Measurements from ENCODE around the gene ALDH3B2.
"Not testable (repeated sequence)": the region's sequence is repeated elsewhere in the genome, so short reads cannot be mapped to it uniquely, and the experiment has no call there.

ALDH3B2 gene

DNA sequence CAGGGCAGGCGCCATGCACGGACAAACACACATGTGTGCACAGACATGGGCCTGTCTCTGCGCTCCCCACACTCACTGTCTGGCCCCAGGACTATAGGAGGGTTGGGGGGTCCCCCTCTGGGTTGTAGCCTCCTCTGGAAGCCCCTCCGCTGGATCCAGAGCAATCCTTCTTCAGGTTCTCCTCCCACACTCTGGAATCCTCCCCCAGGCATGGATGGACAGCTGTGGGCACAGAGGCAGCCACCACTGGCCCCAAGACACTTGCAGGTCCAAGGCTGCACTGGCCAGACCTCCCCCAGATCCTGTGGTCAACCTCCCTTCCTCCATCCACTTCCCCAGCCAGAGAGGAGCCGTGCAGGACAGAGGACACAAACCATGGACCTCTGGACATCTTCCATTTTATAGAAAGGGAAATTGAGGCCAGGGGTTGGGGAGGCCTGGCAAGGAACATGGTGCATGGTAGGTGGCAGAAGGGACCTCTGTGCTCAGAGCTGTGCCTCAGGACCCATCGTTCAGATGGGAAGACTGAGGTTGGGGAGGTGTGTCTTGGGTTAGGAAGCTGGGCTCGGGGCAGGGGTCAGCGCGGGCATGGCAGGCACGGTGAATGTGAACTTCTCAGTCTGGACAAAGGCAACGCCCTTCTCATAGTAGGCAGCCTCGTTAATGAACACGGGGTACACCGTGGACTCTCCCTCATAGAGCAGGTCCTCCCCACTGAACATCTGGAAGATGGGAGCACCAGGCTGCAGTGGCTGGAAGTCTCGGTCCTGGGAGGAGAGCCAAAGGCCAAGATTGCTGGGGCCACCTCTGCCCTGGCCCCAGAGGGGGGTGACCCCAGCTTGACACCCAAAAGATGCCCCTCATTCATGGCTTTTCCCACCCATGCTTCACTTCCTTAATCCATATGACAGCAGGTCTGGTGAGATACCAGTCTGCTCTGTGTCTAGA, 32.0 kb downstream of the ALDH3B2 start:
- DNase-seq: no peak

GRCh38 chr11:67641338-67642172, 32.9 kb downstream of the ALDH3B2 start:
- DNase-seq: no peak

- DNase-seq: no peak
These were observed 33.6 kb downstream of the ALDH3B2 start for GRCh38 chr11:67640758-67641337.

DNA sequence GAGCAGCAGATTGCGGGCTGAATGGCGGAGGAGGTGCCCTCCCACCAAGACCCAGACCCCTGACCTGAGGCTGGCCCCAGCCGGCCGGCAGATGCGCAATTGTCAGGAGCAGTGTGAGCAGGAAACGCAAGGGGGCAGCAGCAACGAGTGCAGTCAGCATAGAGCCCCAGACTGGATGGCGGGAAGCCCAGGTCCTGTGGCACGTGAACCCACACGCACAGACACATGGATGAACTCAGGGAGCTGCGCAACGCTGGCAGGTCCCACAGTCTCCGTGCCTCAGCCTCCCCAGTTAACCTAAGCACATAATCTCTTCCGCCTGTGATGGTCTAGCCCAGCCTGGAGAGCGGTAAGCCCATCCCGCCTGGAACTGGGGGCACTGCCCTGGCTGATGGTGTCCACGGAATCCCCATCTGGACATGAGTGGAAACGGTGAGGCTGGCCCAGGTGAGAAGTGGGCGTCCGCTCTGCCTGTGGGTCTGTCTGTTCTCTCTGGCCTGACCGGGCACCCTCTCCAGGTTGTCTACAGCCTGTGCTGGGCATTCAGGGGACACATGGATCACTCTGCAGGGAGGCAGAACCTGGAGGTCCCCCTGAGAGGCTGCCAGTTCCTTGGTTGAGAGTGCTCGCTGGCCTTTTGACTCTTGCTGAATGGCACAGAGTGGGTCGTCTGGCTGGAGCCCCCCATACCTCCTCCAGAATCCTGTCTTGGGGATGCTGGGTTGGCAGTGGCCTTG, 34.2 kb downstream of the ALDH3B2 start:
- peak in 4 of 5 donors; percentile 32 to 52 (median 48) for DNase-seq

DNA sequence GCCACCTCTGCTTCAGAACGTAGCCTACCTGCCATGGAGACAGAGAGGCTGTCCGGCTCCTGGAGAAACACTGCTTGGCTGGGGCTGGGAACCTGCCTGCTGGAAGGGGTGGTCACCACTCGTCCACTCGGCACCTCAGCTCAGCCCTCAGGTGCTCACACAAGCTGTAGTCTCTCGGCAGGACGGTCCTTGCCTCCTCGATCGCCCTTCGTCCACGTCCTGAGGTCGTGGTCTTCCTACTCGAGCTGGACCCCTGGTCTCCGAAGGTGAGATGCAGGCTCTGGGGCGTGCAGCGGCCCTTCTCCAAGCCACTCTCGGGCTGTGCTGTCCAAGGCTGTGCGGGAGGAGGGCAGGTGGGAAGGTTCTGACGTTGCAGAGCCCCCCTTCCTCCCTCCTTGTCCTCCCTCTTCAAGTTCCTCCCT, 35.0 kb downstream of the ALDH3B2 start, which contains the start of gene TBX10:
TSS of gene TBX10 (minus strand) at position 326 of the 422 bp plus-strand sequence. CDS start at position 35, 291 bp downstream.
- no peak for DNase-seq

DNA sequence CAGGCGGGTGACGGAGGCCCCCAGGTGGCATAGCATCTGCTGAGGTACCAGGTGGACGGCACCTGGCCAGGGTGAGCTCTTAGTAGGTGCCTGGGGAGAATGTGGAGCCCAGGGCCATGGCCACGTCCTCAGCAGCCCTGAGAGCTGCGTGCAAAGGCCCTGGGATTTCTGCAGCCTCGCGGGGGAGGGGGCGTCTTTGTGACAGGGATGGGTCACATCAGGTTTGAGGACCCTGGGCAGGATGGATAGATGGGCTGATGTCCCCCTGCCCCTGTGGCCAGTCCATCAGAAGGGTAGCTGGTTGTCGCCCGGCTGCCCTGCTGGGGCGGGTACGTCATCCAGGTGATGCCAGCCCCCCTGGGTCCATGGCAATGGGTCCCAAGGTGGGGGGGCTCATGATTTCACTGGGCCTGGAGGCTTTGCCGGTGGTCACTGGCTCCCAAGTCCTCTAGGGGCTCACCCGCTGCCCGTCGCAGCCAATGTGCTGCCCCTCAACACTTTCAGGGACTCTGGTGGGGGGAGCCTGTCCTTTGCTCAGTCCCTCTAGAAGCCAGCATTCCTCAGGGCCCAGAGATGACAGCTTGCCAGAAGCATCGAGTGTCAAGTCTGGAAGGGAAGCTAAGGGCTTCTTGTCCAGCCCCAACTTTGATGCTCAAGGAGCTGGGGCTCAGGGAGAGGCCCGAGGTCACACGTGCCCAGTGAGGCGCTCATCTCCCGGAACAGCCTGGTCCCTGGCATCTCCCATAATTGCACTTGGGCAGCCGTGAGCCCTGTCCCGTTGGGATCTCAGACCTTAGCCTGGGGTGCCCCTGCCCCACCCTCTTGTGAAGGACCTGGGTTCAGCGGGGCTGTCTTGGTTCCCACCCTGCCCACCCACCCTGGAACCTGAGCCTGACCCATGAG, 35.6 kb downstream of the ALDH3B2 start:
- no peak for DNase-seq

GRCh38 chr11:67637441-67637840, 37.0 kb downstream of the ALDH3B2 start:
- DNase-seq: not testable (repeated sequence)

- no peak for DNase-seq
These were observed 37.5 kb downstream of the ALDH3B2 start for GRCh38 chr11:67636962-67637361.

GRCh38 chr11:67635231-67635521, 39.2 kb downstream of the ALDH3B2 start:
- no peak for DNase-seq

- no peak for DNase-seq
These were observed 39.8 kb downstream of the ALDH3B2 start for GRCh38 chr11:67634366-67635230.

- DNase-seq: no peak
These were observed 40.6 kb downstream of the ALDH3B2 start for GRCh38 chr11:67633758-67634365.

DNA sequence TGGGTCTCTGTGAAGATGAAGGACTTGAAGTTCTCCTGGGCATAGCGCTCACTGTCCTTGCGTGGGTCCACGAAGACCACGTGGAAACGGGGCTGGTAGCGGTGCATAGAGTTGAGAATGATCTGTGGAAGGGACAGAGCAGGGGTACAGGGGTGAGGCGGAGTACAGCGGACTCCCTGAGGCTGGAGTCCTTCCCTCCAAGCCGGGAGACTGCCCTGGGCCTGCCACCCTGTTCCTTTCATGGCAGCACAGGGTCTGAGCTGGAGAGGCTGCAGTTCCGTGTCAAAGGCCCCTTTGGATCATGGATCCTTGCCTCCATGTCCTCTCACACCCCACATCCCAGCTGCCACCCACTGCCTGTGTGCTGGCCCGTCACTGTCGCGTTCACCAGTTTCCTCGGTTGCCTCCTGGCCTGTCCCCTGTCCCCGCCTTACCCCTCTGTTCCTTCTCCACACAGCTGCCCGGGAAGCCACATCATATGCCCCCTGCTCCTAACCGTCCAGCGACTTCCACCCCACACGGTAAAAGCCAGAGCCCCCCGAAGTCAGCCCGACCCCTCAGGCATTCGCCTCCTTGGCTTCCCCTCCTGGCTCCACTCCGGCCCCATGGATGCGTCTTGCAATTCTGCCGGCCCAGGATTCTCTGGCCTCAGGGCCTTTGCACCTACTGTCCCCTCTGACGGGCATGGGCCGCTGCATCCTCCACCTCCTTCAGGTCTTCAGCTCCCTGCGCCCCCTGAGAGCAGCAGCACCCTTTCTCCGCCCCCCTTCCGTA, 41.3 kb downstream of the ALDH3B2 start:
- DNase-seq: no peak

DNA sequence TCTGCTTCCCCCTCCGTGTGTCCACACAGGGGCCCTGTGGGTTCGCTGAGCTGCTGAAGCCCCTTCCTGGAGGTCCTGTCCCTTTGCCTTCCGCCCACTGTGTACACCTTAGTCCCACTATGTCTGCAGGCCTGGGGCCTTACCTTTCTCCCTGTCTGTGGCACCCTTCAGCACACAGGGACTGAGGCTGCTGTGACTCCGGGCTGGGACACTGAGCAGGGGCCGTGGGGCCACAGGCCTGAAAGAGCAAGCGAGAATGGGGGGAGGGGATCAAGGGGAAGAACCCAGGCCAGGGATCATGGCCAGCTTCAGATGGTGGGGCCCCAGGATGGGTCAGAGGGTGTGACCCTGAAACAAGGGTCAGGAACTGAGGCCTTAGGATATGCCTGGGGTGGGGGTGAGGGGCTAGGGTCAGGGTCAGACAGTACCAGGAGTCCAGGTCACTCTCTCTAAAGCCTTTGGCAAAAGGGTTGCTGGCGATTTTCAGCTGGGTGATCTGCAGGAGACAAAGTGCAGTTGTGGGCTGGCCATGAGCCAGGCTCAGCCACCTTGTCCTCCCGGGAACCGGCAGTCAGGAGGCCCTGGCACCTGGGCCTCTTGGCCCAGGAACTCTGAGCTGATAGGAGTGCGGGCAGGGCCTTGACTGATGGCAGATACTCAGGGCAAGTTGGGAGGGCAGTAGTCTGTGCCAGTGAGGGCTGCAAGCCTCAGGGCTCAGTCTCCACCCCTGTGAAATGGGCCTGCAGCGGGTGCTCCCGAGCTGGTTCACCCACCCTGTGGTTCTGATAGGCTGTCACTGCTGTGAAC, 42.0 kb downstream of the ALDH3B2 start:
- no peak for DNase-seq

DNA sequence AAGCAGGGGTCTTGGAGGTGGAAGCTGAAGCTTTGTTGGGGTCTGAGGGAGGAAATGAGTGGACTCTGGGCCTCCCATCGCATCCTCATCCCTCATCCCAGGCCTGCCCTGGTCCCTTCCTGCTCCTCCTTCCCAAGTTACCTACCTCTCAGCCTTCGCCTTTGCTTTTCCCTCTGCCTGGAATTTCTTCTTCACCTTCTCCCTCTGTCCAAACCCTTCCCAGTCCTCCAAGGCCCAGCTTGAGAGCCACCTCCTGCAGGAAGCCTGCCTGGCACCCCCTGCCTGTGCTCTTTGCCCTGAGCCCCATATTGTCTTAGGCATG, 42.6 kb downstream of the ALDH3B2 start:
- no peak for DNase-seq

DNA sequence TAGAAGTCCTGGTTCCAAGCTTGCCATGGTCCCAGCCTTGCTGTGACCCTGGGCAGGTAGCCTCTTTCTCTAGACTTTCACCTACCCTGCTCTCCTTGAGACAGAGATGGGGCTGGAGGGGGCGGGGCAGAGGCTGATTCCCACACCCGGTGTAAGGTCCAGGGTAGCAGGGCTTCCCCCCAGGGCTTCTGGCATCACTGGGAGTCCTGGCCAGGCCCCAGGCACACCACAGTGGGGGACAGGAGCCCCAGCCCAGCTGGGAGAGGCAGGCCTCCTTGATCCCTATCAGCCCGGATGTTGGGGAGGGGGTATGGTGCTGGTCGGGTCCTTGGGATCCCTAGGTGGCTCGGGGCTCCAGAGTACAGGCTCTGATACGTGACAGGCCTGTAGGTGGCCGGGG, 43.0 kb downstream of the ALDH3B2 start:
- no peak for DNase-seq

DNA sequence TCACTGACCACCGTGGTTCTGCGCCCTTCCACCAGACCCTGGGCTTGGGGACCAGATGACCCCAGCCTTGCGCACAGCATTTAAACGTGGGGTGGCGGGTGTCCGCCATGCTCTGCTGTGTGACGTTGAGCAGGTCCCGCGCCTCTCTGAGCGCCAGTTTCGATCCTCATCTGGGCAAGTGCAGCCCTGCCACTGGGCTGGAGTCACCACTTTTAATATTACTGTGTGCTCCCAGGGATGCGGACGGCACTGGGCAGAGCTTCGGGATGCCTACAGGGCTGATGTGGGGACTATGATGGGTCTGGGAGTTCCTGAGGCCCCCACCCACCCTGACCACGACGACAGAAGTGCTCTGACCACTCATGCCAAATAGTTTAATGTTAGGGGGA, 43.5 kb downstream of the ALDH3B2 start:
- DNase-seq: no peak

- DNase-seq: peak; percentile 91 to 98 (median 94)
These were observed 44.0 kb downstream of the ALDH3B2 start for GRCh38 chr11:67630228-67630942.
